Upper lobe of left lung (tissue), 6 donors: ENCODE measurements around the gene TAF3. TPM values are rescaled to one million over a fixed set of nuclear protein-coding genes. Genes with fewer than 3 reads are reported as not detected.

Experiments
- ATAC-seq, 2 donors: fragments of 200-7000 bp; cut with Tn5 transposase; one replicate each; pipeline ENCODE4 v1.9.1; 2022; ENCODE audit warnings: mild to moderate bottlenecking in 2 of 2, moderate library complexity in 2 of 2; ENCODE audit not compliant: low FRiP score in 2 of 2
- DNase-seq, 2 donors: peaks; one replicate each; pipeline ENCODE4 v3.0.0-alpha.2; 2019 to 2020
- H3K27ac ChIP-seq, 4 donors: fragments of 200-600 bp; sonication (generic); one replicate each; pipeline ENCODE4 v1.5.1; 2016 to 2019
- H3K27me3 ChIP-seq, 4 donors: fragments of 200-600 bp; sonication (generic); one replicate each; pipeline ENCODE4 v1.5.1; 2017 to 2019
- H3K36me3 ChIP-seq, 4 donors: fragments of 200-600 bp; sonication (generic); one replicate each; pipeline ENCODE4 v1.5.1; 2016 to 2019
- H3K4me1 ChIP-seq, 4 donors: fragments of 200-600 bp; sonication (generic); one replicate each; pipeline ENCODE4 v1.5.1; 2018 to 2019
- H3K4me3 ChIP-seq, 4 donors: fragments of 200-600 bp; sonication (generic); one replicate each; pipeline ENCODE4 v1.5.1; 2017 to 2019; ENCODE audit warnings: mild to moderate bottlenecking in 2 of 4, moderate library complexity in 1 of 4
- H3K9me3 ChIP-seq, 4 donors: fragments of 200-600 bp; sonication (generic); one replicate each; pipeline ENCODE4 v1.5.1; 2018 to 2019
- EP300 ChIP-seq, 4 donors: sonication (generic); formaldehyde crosslinking; IDR thresholded peaks; one replicate each; pipeline ENCODE4 v1.5.1; 2017; ENCODE audit warnings: antibody characterized with exemption in 4 of 4, control low read depth in 2 of 4
- POLR2A ChIP-seq, 4 donors: fragments of 450-650 bp; IDR thresholded peaks; one replicate each; pipeline ENCODE4 v1.5.1; 2016 to 2017; ENCODE audit warnings: antibody characterized with exemption in 4 of 4, mild to moderate bottlenecking in 2 of 4
- POLR2AphosphoS5 ChIP-seq, 2 donors: sonication (generic); formaldehyde crosslinking; IDR thresholded peaks; one replicate each; pipeline ENCODE4 v1.5.1; 2017; ENCODE audit warnings: antibody characterized with exemption in 2 of 2
- WGBS, 2 donors: methylation state at CpG; one replicate each; pipeline ENCODE4 v1.1.5; 2017 to 2018; 5-methylcytosine and 5-hydroxymethylcytosine counted together
- total RNA-seq, 6 donors: library from RNA; depleted of rRNA in 4 of 6; stranded (reverse); fragments of >200 nt in 4 of 6; gene quantifications; one replicate each; pipeline versions ENCODE4 v1.1.0 to v1.2.1, GENCODE V29; 2016 to 2021
- TF ChIP-seq, protein P1 (sequence below), 6 experiments: fragments of 450-650 bp in 4 of 6; fragments of 200-600 bp in 2 of 6; sonication (generic) in 2 of 6; IDR thresholded peaks; one replicate each; pipeline ENCODE4 v1.5.1; 2016 to 2019; ENCODE audit warnings: antibody characterized with exemption in 6 of 6
- donor health status: DM: no; HTN: no; CAD: no; lungs with moderate emphysema.
- donor health status: DM: no; HTN: yes; CAD: no; lungs with severe emphysema.

Gene TAF3
- total RNA-seq, 6 donors from 2014 or later, result 6.8 to 16.8 (median 10.1) TPM

DNA sequence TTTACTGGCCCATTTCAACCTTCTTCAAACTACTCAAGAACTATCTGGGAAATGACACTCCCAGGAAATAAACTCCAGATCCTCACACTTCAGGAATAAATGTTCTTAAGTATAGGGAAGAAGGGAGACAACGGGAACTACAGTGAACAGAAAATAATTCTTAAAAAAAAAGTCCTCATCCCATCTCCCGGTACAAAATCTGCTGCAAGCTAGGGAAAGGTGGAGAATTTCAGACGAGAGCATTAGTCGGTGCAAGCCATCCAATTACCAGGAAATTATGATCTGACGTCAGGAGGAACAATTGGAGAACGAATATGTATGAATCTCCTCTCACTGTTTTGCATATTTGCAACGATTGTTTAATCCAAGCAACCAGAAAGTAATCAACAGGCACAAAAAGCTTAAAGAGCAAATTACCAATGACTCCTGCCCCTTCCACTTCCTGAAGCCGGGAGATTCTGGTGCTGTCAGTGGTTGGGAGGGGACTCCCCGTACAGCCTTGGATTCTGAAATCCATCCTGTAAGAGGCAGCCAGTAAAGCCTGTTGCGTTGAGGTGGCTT lies 221.1 kb downstream of the TAF3 start:
- Histone ChIP-seq H3K36me3 (no peaks in the 10 kb centered on the region), H3K27ac (no peak overlapping the region), H3K27me3 (peaks cover 6 to 97% (median 40%) of the 10 kb centered on the region in 4 donors), H3K4me1 (peaks cover 20 to 43% (median 22%) of the 10 kb centered on the region in 4 donors), H3K4me3 (no peak overlapping the region), H3K9me3 (no peaks in the 10 kb centered on the region)
- ATAC-seq (no peak), DNase-seq (no peak)
- TF ChIP-seq EP300 (IDR thresholded peaks at IDR 0.05), result no peak
- no peak for TF ChIP-seq POLR2A (IDR thresholded peaks at IDR 0.05)
- TF ChIP-seq POLR2AphosphoS5 (IDR thresholded peaks at IDR 0.05), result no peak
- TF ChIP-seq, protein P1, sequence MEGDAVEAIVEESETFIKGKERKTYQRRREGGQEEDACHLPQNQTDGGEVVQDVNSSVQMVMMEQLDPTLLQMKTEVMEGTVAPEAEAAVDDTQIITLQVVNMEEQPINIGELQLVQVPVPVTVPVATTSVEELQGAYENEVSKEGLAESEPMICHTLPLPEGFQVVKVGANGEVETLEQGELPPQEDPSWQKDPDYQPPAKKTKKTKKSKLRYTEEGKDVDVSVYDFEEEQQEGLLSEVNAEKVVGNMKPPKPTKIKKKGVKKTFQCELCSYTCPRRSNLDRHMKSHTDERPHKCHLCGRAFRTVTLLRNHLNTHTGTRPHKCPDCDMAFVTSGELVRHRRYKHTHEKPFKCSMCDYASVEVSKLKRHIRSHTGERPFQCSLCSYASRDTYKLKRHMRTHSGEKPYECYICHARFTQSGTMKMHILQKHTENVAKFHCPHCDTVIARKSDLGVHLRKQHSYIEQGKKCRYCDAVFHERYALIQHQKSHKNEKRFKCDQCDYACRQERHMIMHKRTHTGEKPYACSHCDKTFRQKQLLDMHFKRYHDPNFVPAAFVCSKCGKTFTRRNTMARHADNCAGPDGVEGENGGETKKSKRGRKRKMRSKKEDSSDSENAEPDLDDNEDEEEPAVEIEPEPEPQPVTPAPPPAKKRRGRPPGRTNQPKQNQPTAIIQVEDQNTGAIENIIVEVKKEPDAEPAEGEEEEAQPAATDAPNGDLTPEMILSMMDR (IDR thresholded peaks at IDR 0.05), result no peak
- WGBS, 2 donors, result 7 to 10% methylated on average over 10 of the region's 10 CpGs

DNA sequence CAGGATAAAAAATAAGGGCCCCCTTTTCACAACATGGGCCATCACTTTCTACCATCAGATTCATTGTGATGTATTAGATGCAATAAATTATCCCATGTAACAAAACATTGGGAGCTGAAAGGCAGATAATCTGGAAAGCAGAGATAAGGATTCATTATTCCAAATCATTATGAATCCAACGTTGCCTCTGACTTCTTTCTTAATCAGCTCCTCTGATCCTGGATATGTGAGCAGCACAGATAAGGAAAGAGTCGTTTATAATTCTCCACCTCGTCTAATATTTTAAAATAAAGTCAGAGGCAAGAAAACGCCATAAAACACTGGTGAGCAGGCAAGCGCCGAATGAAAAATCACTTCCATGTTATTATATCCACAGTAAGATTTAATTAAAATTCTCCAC lies 222.3 kb downstream of the TAF3 start:
- Histone ChIP-seq H3K4me1 (peaks cover 20 to 46% (median 27%) of the 10 kb centered on the region in 4 donors), H3K36me3 (no peaks in the 10 kb centered on the region), H3K27ac (no peak overlapping the region), H3K4me3 (no peak overlapping the region), H3K9me3 (no peaks in the 10 kb centered on the region), H3K27me3 (peaks cover 5 to 97% (median 42%) of the 10 kb centered on the region in 4 donors)
- ATAC-seq (no peak), DNase-seq (no peak)
- WGBS, 2 donors, result 11 to 12% methylated on average over 6 of the region's 6 CpGs
- TF ChIP-seq EP300 (IDR thresholded peaks at IDR 0.05) (no peak), POLR2A (IDR thresholded peaks at IDR 0.05) (no peak), POLR2AphosphoS5 (IDR thresholded peaks at IDR 0.05) (no peak)
- TF ChIP-seq, protein P1 (IDR thresholded peaks at IDR 0.05), result no peak

DNA sequence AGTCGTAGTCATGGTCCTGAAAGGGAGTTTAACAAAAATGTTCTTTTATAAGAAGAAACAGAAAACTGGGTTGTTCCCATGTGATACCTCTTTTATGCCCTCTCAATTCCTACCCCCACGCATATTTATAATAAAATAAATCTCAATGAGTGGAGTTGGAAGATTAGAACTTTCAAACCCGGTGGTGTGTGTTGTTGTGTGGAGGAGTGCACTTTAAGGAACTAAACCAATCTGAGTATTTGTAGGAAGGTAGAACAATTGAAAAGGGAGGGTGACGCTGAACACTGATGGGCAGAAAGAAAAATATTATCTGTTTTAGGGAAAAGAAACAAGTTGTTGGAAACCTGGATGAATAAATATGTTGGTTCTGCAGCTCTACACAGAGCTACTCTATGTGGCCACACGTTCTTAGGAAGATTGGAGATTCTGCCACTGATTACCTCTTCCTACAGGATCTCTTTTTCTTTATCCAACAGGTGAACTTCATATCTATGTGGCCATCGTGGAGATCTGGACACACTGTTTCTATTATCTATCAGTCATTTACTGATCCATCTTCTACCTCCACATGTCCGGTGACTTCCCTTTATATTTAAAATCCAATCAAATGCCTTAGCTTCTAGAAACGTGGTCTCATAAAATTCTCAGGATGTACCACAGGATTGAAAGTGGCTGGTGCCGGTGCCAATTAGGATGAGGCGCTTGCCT lies 223.1 kb downstream of the TAF3 start:
- ATAC-seq, result no peak
- H3K27me3 ChIP-seq, result peaks cover 3 to 97% (median 43%) of the 10 kb centered on the region in 4 donors
- H3K9me3 ChIP-seq, result no peaks in the 10 kb centered on the region
- TF ChIP-seq, protein P1 (IDR thresholded peaks at IDR 0.05), result no peak
- TF ChIP-seq EP300 (IDR thresholded peaks at IDR 0.05), result no peak
- no peak for TF ChIP-seq POLR2AphosphoS5 (IDR thresholded peaks at IDR 0.05)
- no peak for TF ChIP-seq POLR2A (IDR thresholded peaks at IDR 0.05)
- H3K4me3 ChIP-seq, result no peak overlapping the region
- H3K36me3 ChIP-seq, result no peaks in the 10 kb centered on the region
- no peak for DNase-seq
- H3K27ac ChIP-seq, result no peak overlapping the region
- 5 to 6% methylated on average over 10 of the region's 10 CpGs for WGBS, 2 donors
- peaks cover 20 to 39% (median 26%) of the 10 kb centered on the region in 4 donors for H3K4me1 ChIP-seq

DNA sequence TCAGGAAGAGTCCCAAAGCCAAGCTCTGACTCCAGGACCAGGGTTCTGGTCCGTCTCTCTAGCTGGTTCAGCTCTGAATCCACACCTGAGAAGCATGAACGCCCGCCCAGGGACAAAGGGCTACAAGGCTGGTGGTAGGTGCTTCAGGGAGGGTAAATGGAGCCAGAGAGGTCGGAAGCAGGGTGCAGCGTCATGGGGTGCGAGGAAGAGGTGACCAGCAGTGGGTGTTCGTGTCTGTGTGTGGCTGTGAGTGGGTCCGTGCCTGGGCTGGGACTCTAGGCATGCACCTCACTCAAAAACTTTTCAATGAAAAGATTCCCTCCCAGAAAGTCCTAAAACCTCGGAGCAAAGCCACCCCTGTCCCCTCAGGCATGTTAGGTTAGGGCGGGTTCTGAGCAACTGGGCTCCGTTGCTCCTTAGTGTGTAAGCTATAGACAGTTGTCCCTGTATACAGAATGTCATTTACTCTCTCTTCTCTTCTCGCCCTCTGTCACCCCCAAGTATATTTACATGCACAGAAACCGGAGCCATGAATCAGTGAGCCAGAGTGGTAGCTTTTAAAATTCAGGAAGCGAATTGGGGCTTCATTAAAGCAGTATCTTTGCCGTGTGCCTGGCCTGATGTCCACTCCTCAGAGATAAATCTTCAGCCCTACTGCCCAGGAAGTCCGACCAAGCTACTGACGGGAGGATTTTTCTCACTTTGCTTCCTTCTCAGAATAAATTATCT lies 223.9 kb downstream of the TAF3 start:
- H3K4me3 ChIP-seq, result no peak overlapping the region
- DNase-seq (no peak), ATAC-seq (no peak)
- peaks cover 20 to 38% (median 25%) of the 10 kb centered on the region in 4 donors for H3K4me1 ChIP-seq
- H3K9me3 ChIP-seq, result no peaks in the 10 kb centered on the region
- no peaks in the 10 kb centered on the region for H3K36me3 ChIP-seq
- no peak overlapping the region for H3K27ac ChIP-seq
- peaks cover 3 to 96% (median 45%) of the 10 kb centered on the region in 4 donors for H3K27me3 ChIP-seq
- TF ChIP-seq EP300 (IDR thresholded peaks at IDR 0.05) (no peak), POLR2AphosphoS5 (IDR thresholded peaks at IDR 0.05) (no peak), POLR2A (IDR thresholded peaks at IDR 0.05) (no peak)
- TF ChIP-seq, protein P1 (IDR thresholded peaks at IDR 0.05), result no peak
- WGBS, 2 donors, result 11 to 12% methylated on average over 17 of the region's 17 CpGs
